OCI-LY1 (cell line): ENCODE measurements around the gene AMIGO2.
"Not testable (repeated sequence)": the region's sequence is repeated elsewhere in the genome, so short reads cannot be mapped to it uniquely, and the experiment has no call there.

Source experiments
- H2AFZ ChIP-seq: fragments of 200-600 bp; sonication (generic), shearing (Covaris generic); 2 replicates; pipeline ENCODE4 v1.6.0; 2014; ENCODE audit warnings: antibody characterized with exemption, mild to moderate bottlenecking, low read length
- H3F3A ChIP-seq: fragments of 200-600 bp; sonication (generic), shearing (Covaris generic); 2 replicates; pipeline ENCODE4 v1.6.0; 2014; ENCODE audit warnings: mild to moderate bottlenecking, antibody characterized with exemption, low read length, moderate library complexity; ENCODE audit not compliant: insufficient read depth
- H3K27ac ChIP-seq: fragments of 200-600 bp; sonication (generic); 2 replicates; pipeline ENCODE4 v1.5.1; 2014; ENCODE audit warnings: low read length, mixed run types, mild to moderate bottlenecking, low read depth; ENCODE audit not compliant: poor library complexity, severe bottlenecking
- H3K27me3 ChIP-seq: fragments of 200-600 bp; sonication (generic); 2 replicates; pipeline ENCODE4 v1.6.0; 2014; ENCODE audit warnings: antibody characterized with exemption, mild to moderate bottlenecking, low read length, moderate library complexity; ENCODE audit not compliant: insufficient read depth
- H3K36me3 ChIP-seq: fragments of 200-600 bp; sonication (generic); 2 replicates; pipeline ENCODE4 v1.6.1; 2014; ENCODE audit warnings: mild to moderate bottlenecking, antibody characterized with exemption, low read length, moderate library complexity, mixed read lengths; ENCODE audit not compliant: insufficient read depth
- H3K4me1 ChIP-seq: fragments of 200-600 bp; sonication (generic); 2 replicates; pipeline ENCODE4 v1.5.1; 2014; ENCODE audit warnings: mild to moderate bottlenecking, low read length, moderate library complexity; ENCODE audit not compliant: insufficient read depth, severe bottlenecking
- H3K4me2 ChIP-seq: fragments of 200-600 bp; sonication (generic), shearing (Covaris generic); 2 replicates; pipeline ENCODE4 v1.6.1; 2014; ENCODE audit warnings: low read length
- H3K4me3 ChIP-seq: fragments of 200-600 bp; sonication (generic); 2 replicates; pipeline ENCODE4 v1.5.1; 2014; ENCODE audit warnings: low read length, low read depth, mild to moderate bottlenecking, mixed read lengths; ENCODE audit not compliant: poor library complexity, severe bottlenecking
- H3K79me2 ChIP-seq: fragments of 200-600 bp; shearing (Covaris generic); 2 replicates; pipeline ENCODE4 v1.6.1; 2016; ENCODE audit warnings: mixed run types, low read length, mixed read lengths; ENCODE audit not compliant: insufficient read depth
- H3K9ac ChIP-seq: fragments of 200-600 bp; sonication (generic), shearing (Covaris generic); 2 replicates; pipeline ENCODE4 v1.6.1; 2014; ENCODE audit warnings: mild to moderate bottlenecking, low read length, mixed read lengths
- H3K9me2 ChIP-seq: fragments of 200-600 bp; sonication (generic), shearing (Covaris generic); 2 replicates; pipeline ENCODE4 v1.6.1; 2014; ENCODE audit warnings: low read depth, mild to moderate bottlenecking, low read length, mixed read lengths
- H3K9me3 ChIP-seq: fragments of 200-600 bp; shearing (Covaris generic); 2 replicates; pipeline ENCODE4 v1.6.1; 2014; ENCODE audit warnings: low read length, mixed read lengths
- H4K20me1 ChIP-seq: fragments of 200-600 bp; sonication (generic), shearing (Covaris generic); 2 replicates; pipeline ENCODE4 v1.6.0; 2016; ENCODE audit warnings: mild to moderate bottlenecking, low read length; ENCODE audit not compliant: insufficient read depth
- EZH2 ChIP-seq: fragments of 200-600 bp; sonication (generic), shearing (Covaris generic); IDR thresholded peaks from 2 replicates; pipeline ENCODE4 v1.8.0; 2017; ENCODE audit warnings: borderline replicate concordance, mixed run types, mild to moderate bottlenecking, antibody characterized with exemption, low read length, moderate library complexity, mixed read lengths
- TF ChIP-seq, protein P1 (sequence below): fragments of 200-600 bp; sonication (generic), shearing (Covaris generic); IDR thresholded peaks from 2 replicates; pipeline ENCODE4 v1.5.1; 2017; ENCODE audit warnings: mild to moderate bottlenecking, antibody characterized with exemption, low read length, moderate library complexity, mixed read lengths

The AMIGO2 gene

DNA sequence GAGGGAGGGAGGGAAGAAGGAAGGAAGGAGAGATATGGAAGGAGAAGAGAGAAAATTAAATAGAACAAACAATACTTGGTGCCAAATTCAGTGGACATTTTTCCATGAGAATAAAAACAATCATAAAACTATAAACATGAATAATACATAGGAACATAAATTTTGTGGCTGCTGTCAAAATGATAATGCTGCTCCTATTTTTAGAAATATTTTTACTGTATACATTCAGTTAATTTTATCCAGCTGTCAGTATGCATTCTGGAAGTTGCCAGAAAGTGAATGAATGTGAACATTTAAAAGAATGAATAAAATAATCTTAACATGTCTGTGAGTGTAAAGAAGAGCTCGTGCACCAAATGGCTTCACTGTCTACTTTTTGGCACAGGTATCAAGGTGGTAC is 14.2 kb downstream of the AMIGO2 start:
- no peaks in the 10 kb centered on the region for H3K27me3 ChIP-seq
- no peak overlapping the region for H3K4me3 ChIP-seq
- H3K9ac ChIP-seq: no peak overlapping the region
- H3K79me2 ChIP-seq: no peaks in the 10 kb centered on the region
- no peaks in the 10 kb centered on the region for H3K4me1 ChIP-seq
- H3K36me3 ChIP-seq: no peaks in the 10 kb centered on the region
- H3K9me2 ChIP-seq: no peaks in the 10 kb centered on the region
- no peak overlapping the region for H3K27ac ChIP-seq
- H3F3A ChIP-seq: no peaks in the 10 kb centered on the region
- no peak overlapping the region for H2AFZ ChIP-seq
- H3K9me3 ChIP-seq: no peaks in the 10 kb centered on the region
- no peak overlapping the region for H3K4me2 ChIP-seq
- TF ChIP-seq, protein P1, sequence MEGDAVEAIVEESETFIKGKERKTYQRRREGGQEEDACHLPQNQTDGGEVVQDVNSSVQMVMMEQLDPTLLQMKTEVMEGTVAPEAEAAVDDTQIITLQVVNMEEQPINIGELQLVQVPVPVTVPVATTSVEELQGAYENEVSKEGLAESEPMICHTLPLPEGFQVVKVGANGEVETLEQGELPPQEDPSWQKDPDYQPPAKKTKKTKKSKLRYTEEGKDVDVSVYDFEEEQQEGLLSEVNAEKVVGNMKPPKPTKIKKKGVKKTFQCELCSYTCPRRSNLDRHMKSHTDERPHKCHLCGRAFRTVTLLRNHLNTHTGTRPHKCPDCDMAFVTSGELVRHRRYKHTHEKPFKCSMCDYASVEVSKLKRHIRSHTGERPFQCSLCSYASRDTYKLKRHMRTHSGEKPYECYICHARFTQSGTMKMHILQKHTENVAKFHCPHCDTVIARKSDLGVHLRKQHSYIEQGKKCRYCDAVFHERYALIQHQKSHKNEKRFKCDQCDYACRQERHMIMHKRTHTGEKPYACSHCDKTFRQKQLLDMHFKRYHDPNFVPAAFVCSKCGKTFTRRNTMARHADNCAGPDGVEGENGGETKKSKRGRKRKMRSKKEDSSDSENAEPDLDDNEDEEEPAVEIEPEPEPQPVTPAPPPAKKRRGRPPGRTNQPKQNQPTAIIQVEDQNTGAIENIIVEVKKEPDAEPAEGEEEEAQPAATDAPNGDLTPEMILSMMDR: no peak
- TF ChIP-seq EZH2: no peak
- no peaks in the 10 kb centered on the region for H4K20me1 ChIP-seq

- not testable (repeated sequence) for H3K27me3 ChIP-seq, H3K9me3 ChIP-seq, H3K4me2 ChIP-seq, H3K27ac ChIP-seq, H2AFZ ChIP-seq, H3F3A ChIP-seq, H3K9me2 ChIP-seq, H3K4me1 ChIP-seq, H3K79me2 ChIP-seq, H4K20me1 ChIP-seq, H3K9ac ChIP-seq, H3K36me3 ChIP-seq, H3K4me3 ChIP-seq
Measured at GRCh38 chr12:47058640-47059039, 21.1 kb downstream of the AMIGO2 start.

DNA sequence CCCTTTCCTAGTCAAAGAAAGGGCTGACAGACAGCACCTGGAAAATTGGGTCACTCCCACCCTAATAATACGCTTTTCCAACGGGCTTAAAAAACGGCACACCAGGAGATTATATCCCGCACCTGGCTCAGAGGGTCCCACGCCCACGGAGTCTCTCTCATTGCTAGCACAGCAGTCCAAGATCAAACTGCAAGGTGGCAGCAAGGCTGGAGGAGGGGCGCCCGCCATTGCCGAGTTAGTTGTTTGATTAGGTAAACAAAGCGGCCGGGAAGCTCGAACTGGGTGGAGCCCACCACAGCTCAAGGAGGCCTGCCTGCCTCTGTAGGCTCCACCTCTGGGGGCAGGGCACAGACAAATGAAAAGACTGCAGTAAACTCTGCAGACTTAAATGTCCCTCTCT is 22.8 kb downstream of the AMIGO2 start:
- not testable (repeated sequence) for H3F3A ChIP-seq, H3K9me2 ChIP-seq, H3K4me2 ChIP-seq, H2AFZ ChIP-seq, H3K36me3 ChIP-seq, H3K27me3 ChIP-seq, H3K4me1 ChIP-seq, H3K79me2 ChIP-seq, H3K9ac ChIP-seq, H4K20me1 ChIP-seq, H3K9me3 ChIP-seq, H3K4me3 ChIP-seq, H3K27ac ChIP-seq

DNA sequence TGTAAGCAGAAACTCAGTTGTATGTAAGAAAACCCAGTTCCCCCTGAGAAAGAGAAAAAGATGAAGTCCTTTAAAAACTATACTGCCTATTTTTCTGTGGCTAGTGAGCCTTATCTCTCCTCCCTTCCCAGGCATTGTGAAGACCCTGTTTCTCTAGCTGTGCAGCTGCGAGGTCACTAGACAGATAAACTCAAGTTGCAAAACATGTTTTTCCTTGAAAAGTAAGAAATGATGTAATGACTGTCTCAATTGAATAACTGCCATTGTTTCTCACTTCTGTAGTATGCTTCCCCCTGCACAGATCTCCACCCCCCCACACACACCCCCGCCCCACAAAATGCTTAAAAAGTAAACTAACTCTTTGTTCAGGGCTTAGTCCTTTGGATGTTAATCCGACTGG is 23.9 kb downstream of the AMIGO2 start:
- H3K9ac ChIP-seq, H4K20me1 ChIP-seq, H3K36me3 ChIP-seq, H3K79me2 ChIP-seq, H3K27me3 ChIP-seq, H2AFZ ChIP-seq, H3K4me1 ChIP-seq, H3K4me2 ChIP-seq, H3K27ac ChIP-seq, H3K9me3 ChIP-seq, H3K4me3 ChIP-seq, H3K9me2 ChIP-seq, H3F3A ChIP-seq: not testable (repeated sequence)

GRCh38 chr12:47054659-47055058 is 25.1 kb downstream of the AMIGO2 start:
- no peaks in the 10 kb centered on the region for H3K27me3 ChIP-seq
- no peaks in the 10 kb centered on the region for H3K9me2 ChIP-seq
- no peak overlapping the region for H3K9ac ChIP-seq
- peaks cover 8% of the 10 kb centered on the region; the same call in 1 of the 2 replicates for H3K9me3 ChIP-seq
- peaks cover 5% of the 10 kb centered on the region for H3K4me1 ChIP-seq
- no peak overlapping the region for H2AFZ ChIP-seq
- no peak for TF ChIP-seq EZH2
- TF ChIP-seq, protein P1: no peak
- H3K27ac ChIP-seq: no peak overlapping the region
- H3F3A ChIP-seq: no peaks in the 10 kb centered on the region
- H3K4me2 ChIP-seq: no peak overlapping the region
- H3K36me3 ChIP-seq: no peaks in the 10 kb centered on the region; the same call in 1 of the 2 replicates
- H3K79me2 ChIP-seq: no peaks in the 10 kb centered on the region
- no peaks in the 10 kb centered on the region for H4K20me1 ChIP-seq
- no peak overlapping the region for H3K4me3 ChIP-seq
